GM12892 (cell line): ENCODE measurements around the gene LDHA.

Source experiments
- POLR2A ChIP-seq: IDR thresholded peaks from 2 replicates; pipeline ENCODE4 v1.6.1; 2011; ENCODE audit warnings: low read depth, low read length, control low read depth
- POLR2AphosphoS5 ChIP-seq: IDR thresholded peaks from 2 replicates; pipeline ENCODE4 v1.6.1; 2011; ENCODE audit warnings: low read depth, low read length, control low read depth
- TAF1 ChIP-seq: IDR thresholded peaks from 2 replicates; pipeline ENCODE4 v1.6.1; 2011; ENCODE audit warnings: low read depth, mild to moderate bottlenecking, control low read depth, low read length, borderline replicate concordance

- TF ChIP-seq POLR2A: no peak
- TF ChIP-seq POLR2AphosphoS5: no peak
- TF ChIP-seq TAF1: no peak
Measured at GRCh38 chr11:18368221-18368620, 26.1 kb upstream of the LDHA start.
